Kidney (tissue), 14 donors: ENCODE results near the gene USP48. TPM values are rescaled to one million over a fixed set of nuclear protein-coding genes. Genes with fewer than 3 reads are reported as not detected.

Experiments
- DNase-seq, 5 donors: peaks; one replicate each; pipeline ENCODE4 v3.0.0-alpha.2; 2013 to 2020
- FAIRE-seq: peaks from 2 replicates; lab custom pipeline; 2012; peaks lifted over from hg19 to GRCh38; lab: Jason Lieb, UNC
- H3K27ac ChIP-seq, 2 donors: one replicate each; pipeline ENCODE4 v1.7.0; 2013; ENCODE audit warnings: low read depth in 2 of 2, low read length in 2 of 2, inconsistent platforms in 1 of 2
- H3K27me3 ChIP-seq: one replicate; pipeline ENCODE4 v1.7.1; 2013; ENCODE audit warnings: low read length, inconsistent platforms; ENCODE audit not compliant: control insufficient read depth, insufficient read depth
- H3K36me3 ChIP-seq, 3 donors: one replicate each; pipeline versions ENCODE4 v1.7.0 to v1.7.1; 2013; ENCODE audit warnings: low read length in 3 of 3, control low read depth in 1 of 3, inconsistent platforms in 1 of 3; ENCODE audit not compliant: insufficient read depth in 3 of 3, control insufficient read depth in 2 of 3
- H3K4me1 ChIP-seq, 3 donors: one replicate each; pipeline versions ENCODE4 v1.7.0 to v1.7.1; 2013; ENCODE audit warnings: low read length in 3 of 3, inconsistent platforms in 1 of 3, low read depth in 1 of 3; ENCODE audit not compliant: control insufficient read depth in 2 of 3, insufficient read depth in 2 of 3
- H3K4me3 ChIP-seq, 3 donors: one replicate each; pipeline versions ENCODE4 v1.7.0 to v1.8.1; 2013; ENCODE audit warnings: low read length in 3 of 3, control low read depth in 1 of 3, inconsistent platforms in 1 of 3
- H3K9ac ChIP-seq, 3 donors: one replicate each; pipeline versions ENCODE4 v1.7.0 to v1.7.1; 2013; ENCODE audit warnings: low read length in 3 of 3, control low read depth in 1 of 3, inconsistent platforms in 1 of 3
- H3K9me3 ChIP-seq, 3 donors: one replicate each; pipeline versions ENCODE4 v1.7.0 to v1.7.1; 2013; ENCODE audit warnings: low read length in 3 of 3, control low read depth in 1 of 3, inconsistent platforms in 1 of 3; ENCODE audit not compliant: control insufficient read depth in 2 of 3, insufficient read depth in 1 of 3
- CTCF ChIP-seq: IDR thresholded peaks from 3 replicates; pipeline ENCODE4 v1.5.1; 2012; ENCODE audit warnings: mild to moderate bottlenecking, moderate library complexity, borderline replicate concordance; ENCODE audit not compliant: insufficient read depth; ENCODE audit errors: extremely low read depth
- intact Hi-C: fragments of 100-400 bp; cut with DNase I; formaldehyde crosslinking; loops from one replicate; pipeline ENCODE4 v1.11.1; 2022
- polyA plus RNA-seq: library from polyadenylated mRNA; stranded (reverse); fragments of 350-450 nt; fragmentation: Illumina TruSeq; extraction: RNeasy Lipid Tissue Mini Kit (QIAGEN cat#74804); gene quantifications from one replicate; pipeline ENCODE4 v1.2.3, GENCODE V29; 2014; ENCODE audit warnings: low read depth, low replicate concordance; ENCODE audit not compliant: insufficient read depth
- total RNA-seq: library from RNA; stranded (reverse); fragmentation: NEBNext Ultra II Directional; extraction: Animal tissue kit (Norgen Biotek cat#: 25700); gene quantifications from one replicate; pipeline ENCODE4 v1.2.1, GENCODE V29; 2021
- donor health status: control.
- donor health status: control.
- donor health status: control.
- donor health status: control.
- donor health status: control.
- donor health status: DM: yes; HTN: yes; CAD: no.
- donor health status: Normal renal cell carcinoma (clear cell type).

USP48 gene
- total and polyA plus RNA-seq, 2 donors from 2014 or later = 16.7 to 62.8 TPM

DNA sequence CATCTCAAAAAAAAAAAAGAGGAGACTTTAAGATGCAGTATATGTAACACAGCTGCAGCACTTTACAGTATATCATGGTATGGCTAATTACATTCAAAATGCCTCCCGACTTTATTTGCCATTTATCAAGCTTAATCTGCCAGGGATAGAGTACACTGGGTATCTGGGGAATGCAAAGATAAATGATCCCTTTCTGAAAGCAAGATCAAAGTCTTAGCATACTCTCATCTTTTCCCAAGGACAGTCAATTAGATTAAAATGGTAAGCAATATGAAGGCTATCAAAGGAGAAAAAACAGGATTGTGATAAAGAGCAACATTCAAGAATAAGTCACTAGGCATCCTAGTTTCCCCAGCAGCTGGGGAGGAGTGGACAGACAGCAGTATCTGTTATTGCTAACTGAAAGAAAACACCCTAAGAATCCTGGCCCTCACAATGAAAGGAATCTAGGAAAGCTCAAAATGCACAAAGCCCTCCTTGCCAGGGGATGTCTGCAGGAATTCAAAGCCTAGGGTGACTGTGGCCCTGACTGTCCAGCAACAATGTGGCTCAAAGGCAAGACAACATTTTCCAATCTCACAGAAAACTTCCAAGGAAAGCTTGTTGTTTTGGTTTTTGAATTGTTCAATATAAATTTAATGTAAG lies 57.1 kb downstream of the USP48 start:
- intact Hi-C loops = no loop called here
- peaks cover 3 to 27% (median 11%) of the 10 kb centered on the region in 3 donors for H3K36me3 ChIP-seq
- no peaks in the 10 kb centered on the region for H3K9me3 ChIP-seq
- FAIRE-seq (no peak), DNase-seq (no peak)
- no peak overlapping the region for H3K4me3 ChIP-seq
- no peaks in the 10 kb centered on the region for H3K27me3 ChIP-seq
- no peak for TF ChIP-seq CTCF
- no peak overlapping the region for H3K9ac ChIP-seq
- H3K4me1 ChIP-seq = peaks cover 0 to 4% (median 3%) of the 10 kb centered on the region in 3 donors
- H3K27ac ChIP-seq = no peak overlapping the region

- Histone ChIP-seq H3K36me3 (peaks cover 5 to 27% (median 12%) of the 10 kb centered on the region in 3 donors), H3K4me3 (no peak overlapping the region)
- no peak for FAIRE-seq
Measured at GRCh38 chr1:21724570-21724969, 58.4 kb downstream of the USP48 start.

DNA sequence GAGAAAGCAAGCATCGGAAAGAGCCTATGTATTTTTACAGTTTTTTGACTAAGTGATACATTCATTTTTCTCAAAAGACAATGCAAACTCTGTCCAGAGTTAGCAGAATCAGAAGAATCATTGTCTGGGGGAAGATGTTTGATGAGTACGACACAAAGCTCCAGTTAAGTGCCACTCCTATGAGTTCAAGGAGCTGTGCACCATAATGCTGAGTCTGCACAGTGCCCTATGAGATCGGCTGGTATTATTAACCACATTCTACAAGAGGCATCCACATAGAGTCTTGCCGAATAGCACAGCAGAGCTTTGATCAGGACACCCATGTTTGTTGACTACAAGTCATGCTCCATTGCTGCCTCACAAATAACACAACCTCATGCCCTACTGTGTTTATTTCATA lies 58.9 kb downstream of the USP48 start:
- Histone ChIP-seq H3K27me3 (no peaks in the 10 kb centered on the region), H3K4me1 (peaks cover 0 to 4% (median 3%) of the 10 kb centered on the region in 3 donors), H3K9ac (no peak overlapping the region), H3K36me3 (peaks cover 5 to 27% (median 12%) of the 10 kb centered on the region in 3 donors), H3K9me3 (no peaks in the 10 kb centered on the region), H3K4me3 (no peak overlapping the region), H3K27ac (no peak overlapping the region)
- no peak for DNase-seq
- no peak for TF ChIP-seq CTCF
- intact Hi-C loops = no loop called here
- FAIRE-seq = no peak

More at GRCh38 chr1:21724570-21724969, 58.4 kb downstream of the USP48 start:
- no peak for TF ChIP-seq CTCF
- H3K9me3 ChIP-seq = no peaks in the 10 kb centered on the region
- H3K4me1 ChIP-seq = peaks cover 0 to 4% (median 3%) of the 10 kb centered on the region in 3 donors
- H3K9ac ChIP-seq = no peak overlapping the region
- DNase-seq = no peak
- H3K27me3 ChIP-seq = no peaks in the 10 kb centered on the region
- no peak overlapping the region for H3K27ac ChIP-seq
- intact Hi-C loops = no loop called here
